MCF 10A (cell line): ENCODE data around the gene NKX1-1. TPM values are rescaled to one million over a fixed set of nuclear protein-coding genes. Genes with fewer than 3 reads are reported as not detected.

Experiments used
- BruUV-seq: library from RNA; stranded (reverse); fragments of 400-500 nt; replicated peaks from 2 replicates; lab custom pipeline; 2021; lab: Mats Ljungman, UMichigan
- CTCF ChIA-PET: fragments of 300-600 bp; sonication (Branson Sonifier 250); formaldehyde crosslinking; extraction: SDS; loops from one replicate; lab custom pipeline; 2021; ENCODE audit warnings: antibody characterized with exemption, inconsistent platforms; lab: Yijun Ruan, JAX
- POLR2A ChIA-PET: fragments of 300-600, 350-650 bp; sonication (Branson Sonifier 250); formaldehyde crosslinking; extraction: SDS; loops from one replicate; lab custom pipeline; 2020; ENCODE audit warnings: antibody characterized with exemption, inconsistent platforms; lab: Yijun Ruan, JAX
- DNase-seq: peaks from one replicate; pipeline ENCODE4 v3.0.0-alpha.2; 2018; ENCODE audit not compliant: unreplicated experiment
- H3K27ac Mint-ChIP-seq: one replicate; pipeline ENCODE4 v1.8.0; 2022; ENCODE audit warnings: mild to moderate bottlenecking, low read depth, mixed read lengths; ENCODE audit not compliant: unreplicated experiment
- H3K27me3 Mint-ChIP-seq: one replicate; pipeline ENCODE4 v1.8.0; 2022; ENCODE audit warnings: mixed read lengths; ENCODE audit not compliant: insufficient read depth, unreplicated experiment
- H3K36me3 Mint-ChIP-seq: one replicate; pipeline ENCODE4 v1.8.0; 2022; ENCODE audit warnings: mild to moderate bottlenecking, moderate library complexity, mixed read lengths; ENCODE audit not compliant: insufficient read depth, unreplicated experiment
- H3K4me1 Mint-ChIP-seq: one replicate; pipeline ENCODE4 v1.8.0; 2022; ENCODE audit warnings: mixed read lengths; ENCODE audit not compliant: insufficient read depth, unreplicated experiment
- H3K4me3 Mint-ChIP-seq: one replicate; pipeline ENCODE4 v1.8.0; 2022; ENCODE audit warnings: mild to moderate bottlenecking, moderate library complexity, mixed read lengths; ENCODE audit not compliant: unreplicated experiment
- H3K9me3 Mint-ChIP-seq: one replicate; pipeline ENCODE4 v1.8.0; 2022; ENCODE audit warnings: mixed read lengths; ENCODE audit not compliant: unreplicated experiment
- intact Hi-C: fragments of 100-400 bp; cut with micrococcal nuclease; formaldehyde crosslinking; loops from 2 replicates; pipeline ENCODE4 v1.14.1; 2022
- total RNA-seq: library from RNA; stranded (reverse); gene quantifications from 2 replicates; pipeline ENCODE4 v1.2.3, GENCODE V29; 2022
- TF ChIP-seq, protein P1 (sequence below): fragments of 200-600 bp; IDR thresholded peaks from one replicate; pipeline ENCODE4 v1.8.0; 2022; ENCODE audit warnings: antibody characterized with exemption, mild to moderate bottlenecking; ENCODE audit not compliant: unreplicated experiment

The NKX1-1 gene
- total RNA-seq, 1 experiment from 2014 or later = not detected

DNA sequence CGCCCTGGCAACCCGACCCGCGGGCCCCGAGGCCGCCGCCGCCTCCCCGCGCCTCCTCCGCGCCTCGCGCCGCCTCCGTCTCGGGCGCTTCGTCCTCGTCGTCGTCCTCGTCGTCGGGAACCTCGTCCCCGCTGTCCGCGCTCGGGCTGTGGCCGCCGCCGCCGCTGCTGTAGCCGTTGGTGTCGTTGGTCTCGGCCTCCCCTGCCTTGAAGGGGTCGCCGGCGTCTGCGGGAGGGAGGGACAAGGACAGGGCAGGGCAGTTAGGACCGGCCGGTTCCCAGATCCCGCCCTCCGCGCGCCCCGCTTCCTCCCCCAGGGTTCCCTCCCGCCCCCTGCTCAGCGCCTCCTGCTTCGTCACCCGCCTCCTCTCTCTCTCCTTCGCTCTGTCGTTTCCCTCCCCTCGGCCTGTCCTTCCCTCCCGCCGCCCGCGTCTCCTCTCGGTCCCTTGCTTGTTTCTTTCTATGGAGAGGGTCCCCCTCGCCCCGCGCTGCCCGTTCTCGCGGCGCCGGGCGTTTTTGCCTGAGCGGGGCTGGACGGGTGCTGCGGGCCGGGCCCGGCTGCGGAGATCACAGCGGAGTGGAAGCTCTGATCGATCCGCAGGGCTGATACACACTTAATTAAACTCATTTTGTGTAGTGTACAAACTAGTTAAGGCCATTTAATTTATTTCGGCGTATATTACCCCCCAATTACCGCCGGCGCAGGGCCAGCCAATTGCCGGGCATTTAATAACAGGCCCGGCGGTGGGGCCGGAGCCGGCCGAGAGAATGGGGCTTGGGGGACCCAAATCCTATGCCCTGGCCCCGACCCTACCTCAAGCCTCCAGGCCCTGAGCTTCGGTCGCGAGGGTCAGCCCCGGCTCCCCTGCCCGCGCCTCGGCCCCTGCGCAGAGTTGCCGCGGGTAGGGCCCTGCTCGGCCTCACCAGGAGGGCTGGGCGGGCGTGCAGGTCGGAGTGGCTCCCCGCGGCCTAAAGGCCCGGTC lies 2.4 kb downstream of the NKX1-1 start:
- ChIA-PET POLR2A (no interaction called here), CTCF (interaction anchor here (0.7 kb wide), 2 partner anchors 161 to 261 kb away, joined by 3 read pairs; no protein-coding TSS in a partner anchor)
- Mint-ChIP-seq H3K27ac (no peak overlapping the region), H3K9me3 (no peaks in the 10 kb centered on the region), H3K4me3 (no peak overlapping the region), H3K36me3 (peaks cover 4% of the 10 kb centered on the region), H3K27me3 (peaks cover 9% of the 10 kb centered on the region), H3K4me1 (no peaks in the 10 kb centered on the region)
- TF ChIP-seq, protein P1, sequence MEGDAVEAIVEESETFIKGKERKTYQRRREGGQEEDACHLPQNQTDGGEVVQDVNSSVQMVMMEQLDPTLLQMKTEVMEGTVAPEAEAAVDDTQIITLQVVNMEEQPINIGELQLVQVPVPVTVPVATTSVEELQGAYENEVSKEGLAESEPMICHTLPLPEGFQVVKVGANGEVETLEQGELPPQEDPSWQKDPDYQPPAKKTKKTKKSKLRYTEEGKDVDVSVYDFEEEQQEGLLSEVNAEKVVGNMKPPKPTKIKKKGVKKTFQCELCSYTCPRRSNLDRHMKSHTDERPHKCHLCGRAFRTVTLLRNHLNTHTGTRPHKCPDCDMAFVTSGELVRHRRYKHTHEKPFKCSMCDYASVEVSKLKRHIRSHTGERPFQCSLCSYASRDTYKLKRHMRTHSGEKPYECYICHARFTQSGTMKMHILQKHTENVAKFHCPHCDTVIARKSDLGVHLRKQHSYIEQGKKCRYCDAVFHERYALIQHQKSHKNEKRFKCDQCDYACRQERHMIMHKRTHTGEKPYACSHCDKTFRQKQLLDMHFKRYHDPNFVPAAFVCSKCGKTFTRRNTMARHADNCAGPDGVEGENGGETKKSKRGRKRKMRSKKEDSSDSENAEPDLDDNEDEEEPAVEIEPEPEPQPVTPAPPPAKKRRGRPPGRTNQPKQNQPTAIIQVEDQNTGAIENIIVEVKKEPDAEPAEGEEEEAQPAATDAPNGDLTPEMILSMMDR = no peak
- intact Hi-C loops = no loop called here
- no peak for DNase-seq
- no TSS peak for BruUV-seq

DNA sequence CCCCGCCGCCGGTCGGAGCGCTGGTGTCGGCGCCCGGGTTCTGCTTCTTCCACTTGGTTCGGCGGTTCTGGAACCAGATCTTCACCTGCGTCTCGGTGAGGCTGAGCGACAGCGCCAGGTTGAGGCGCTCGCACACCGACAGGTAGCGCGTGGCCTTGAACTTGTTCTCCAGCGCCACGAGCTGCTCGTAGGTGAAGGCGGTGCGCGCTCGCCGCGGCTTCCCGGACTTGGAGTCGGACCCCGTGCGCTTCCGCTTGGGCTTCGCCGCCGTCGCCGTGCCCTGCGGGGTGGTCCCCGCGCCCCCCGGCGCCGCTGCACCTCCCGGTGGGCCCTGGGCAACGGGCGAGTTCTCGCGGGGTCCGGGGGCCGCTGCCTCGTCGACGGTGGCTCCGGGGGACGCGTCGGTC lies 3.1 kb downstream of the NKX1-1 start:
- Mint-ChIP-seq H3K4me1 (no peaks in the 10 kb centered on the region), H3K36me3 (peaks cover 4% of the 10 kb centered on the region), H3K27ac (no peak overlapping the region), H3K9me3 (no peaks in the 10 kb centered on the region), H3K4me3 (no peak overlapping the region), H3K27me3 (peaks cover 2% of the 10 kb centered on the region)
- no peak for DNase-seq
- ChIA-PET CTCF (interaction anchor here (0.7 kb wide), 1 partner anchor 260 kb away, joined by 3 read pairs; no protein-coding TSS in a partner anchor), POLR2A (no interaction called here)
- no TSS peak for BruUV-seq
- TF ChIP-seq, protein P1 = no peak
- intact Hi-C loops = no loop called here

DNA sequence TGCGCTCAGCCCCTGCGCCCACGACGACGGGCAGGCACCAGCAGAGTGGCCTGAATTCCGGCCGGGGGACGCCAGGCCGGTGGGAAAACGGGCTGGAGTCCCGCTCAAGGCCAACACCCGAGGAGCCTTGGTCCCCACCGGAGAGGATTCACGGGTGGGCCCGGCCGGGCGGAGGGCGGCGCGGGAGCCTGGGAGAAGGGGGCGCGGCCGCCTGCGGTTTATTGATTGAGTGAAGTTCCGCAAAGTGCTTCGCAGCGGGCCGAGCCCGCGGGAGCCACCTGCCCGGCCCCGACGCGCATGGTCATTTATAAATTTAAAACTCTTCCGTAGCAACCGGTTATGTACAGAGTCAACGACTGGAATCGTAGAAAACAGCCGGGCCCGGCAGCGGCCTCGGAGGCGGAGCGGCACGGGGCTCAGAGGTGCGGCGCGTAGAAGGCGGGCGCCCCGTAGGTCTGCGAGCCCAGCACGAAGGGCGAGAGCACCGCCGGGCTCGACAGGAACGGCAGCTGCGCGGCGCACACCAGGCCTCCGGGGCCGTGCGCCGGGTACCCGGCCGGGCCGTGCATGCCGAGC lies 3.6 kb downstream of the NKX1-1 start:
- no peaks in the 10 kb centered on the region for H3K9me3 Mint-ChIP-seq
- H3K27ac Mint-ChIP-seq = no peak overlapping the region
- intact Hi-C loops = no loop called here
- POLR2A ChIA-PET = no interaction called here
- H3K4me1 Mint-ChIP-seq = no peaks in the 10 kb centered on the region
- TF ChIP-seq, protein P1 = no peak
- no TSS peak for BruUV-seq
- CTCF ChIA-PET = interaction anchor here (0.7 kb wide), 1 partner anchor 266 kb away, joined by 3 read pairs; no protein-coding TSS in a partner anchor
- H3K27me3 Mint-ChIP-seq = no peaks in the 10 kb centered on the region
- peaks cover 4% of the 10 kb centered on the region for H3K36me3 Mint-ChIP-seq
- no peak overlapping the region for H3K4me3 Mint-ChIP-seq
- DNase-seq = no peak

DNA sequence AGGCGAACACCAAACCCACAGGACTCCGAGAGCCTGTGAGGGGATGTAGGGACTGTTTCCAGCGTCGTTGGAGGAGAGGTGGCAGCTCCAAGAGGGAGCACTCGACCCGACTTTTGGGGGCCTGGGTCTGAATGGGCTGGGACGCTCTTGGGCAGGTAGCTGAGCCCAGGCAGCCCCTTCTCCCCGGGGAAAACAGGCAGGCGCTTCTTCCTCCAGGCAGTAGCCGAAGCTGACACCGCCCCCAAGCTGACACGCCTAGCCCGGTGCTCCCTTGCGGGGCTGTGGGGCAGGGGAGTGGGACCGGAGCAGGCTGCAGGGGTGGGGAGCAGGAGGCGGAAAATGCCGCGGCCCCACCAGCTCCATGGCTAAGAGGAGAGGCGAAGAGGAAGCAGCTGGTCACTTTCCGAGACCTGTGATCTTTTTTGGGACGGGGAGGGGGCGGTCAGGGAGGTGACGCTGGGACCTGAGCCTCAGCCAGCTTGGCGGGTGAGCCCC lies 4.2 kb downstream of the NKX1-1 start:
- Mint-ChIP-seq H3K27me3 (no peaks in the 10 kb centered on the region), H3K4me3 (no peak overlapping the region), H3K27ac (no peak overlapping the region), H3K4me1 (no peaks in the 10 kb centered on the region), H3K9me3 (no peaks in the 10 kb centered on the region), H3K36me3 (peaks cover 4% of the 10 kb centered on the region)
- TF ChIP-seq, protein P1 = no peak
- intact Hi-C loops = no loop called here
- ChIA-PET CTCF (interaction anchor here (0.6 to 0.7 kb wide), 2 partner anchors 13 to 265 kb away, joined by 3 to 4 read pairs; no protein-coding TSS in a partner anchor), POLR2A (no interaction called here)
- no peak for DNase-seq
- BruUV-seq = no TSS peak
